GM20431 (cell line): ENCODE measurements around the gene INF2.

Experiments used
- in situ Hi-C: fragments of 300-500 bp; cut with MseI, MboI; formaldehyde crosslinking; loops from one replicate; pipeline ENCODE4 v1.15.0; 2020; ENCODE audit warnings: low sequenced_read_pairs; ENCODE audit not compliant: unreplicated experiment

The INF2 gene

DNA sequence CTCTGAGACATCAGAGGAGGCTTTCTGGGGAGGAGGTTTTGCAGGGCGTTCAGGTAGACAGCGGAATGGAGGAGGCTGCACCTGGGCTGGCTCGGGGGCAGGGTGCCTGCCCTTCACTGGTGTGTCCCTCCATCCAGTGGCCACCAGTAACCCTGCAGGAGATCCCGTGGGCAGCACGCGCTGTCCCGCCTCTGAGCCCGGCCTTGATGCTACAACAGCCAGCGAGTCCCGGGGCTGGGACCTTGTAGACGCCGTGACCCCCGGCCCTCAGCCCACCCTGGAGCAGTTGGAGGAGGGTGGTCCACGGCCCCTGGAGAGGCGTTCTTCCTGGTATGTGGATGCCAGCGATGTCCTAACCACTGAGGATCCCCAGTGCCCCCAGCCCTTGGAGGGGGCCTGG, 24.6 kb downstream of the INF2 start:
- in situ Hi-C loops, result no loop called here

DNA sequence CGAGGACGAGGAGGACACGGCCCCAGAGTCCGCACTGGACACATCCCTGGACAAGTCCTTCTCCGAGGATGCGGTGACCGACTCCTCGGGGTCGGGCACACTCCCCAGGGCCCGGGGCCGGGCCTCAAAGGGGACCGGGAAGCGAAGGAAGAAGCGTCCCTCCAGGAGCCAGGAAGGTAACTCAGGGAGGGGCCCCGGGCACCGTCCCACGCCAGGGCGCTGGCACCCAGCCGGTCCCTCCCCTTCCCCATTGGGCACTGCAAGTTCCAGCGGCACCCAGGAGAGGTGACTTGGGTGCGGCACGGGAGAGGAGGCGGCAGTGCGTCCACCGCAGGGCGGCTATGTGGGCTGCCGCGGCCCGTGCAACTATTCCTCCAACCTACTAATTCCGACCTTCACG, 25.3 kb downstream of the INF2 start:
- in situ Hi-C loops, result no loop called here

DNA sequence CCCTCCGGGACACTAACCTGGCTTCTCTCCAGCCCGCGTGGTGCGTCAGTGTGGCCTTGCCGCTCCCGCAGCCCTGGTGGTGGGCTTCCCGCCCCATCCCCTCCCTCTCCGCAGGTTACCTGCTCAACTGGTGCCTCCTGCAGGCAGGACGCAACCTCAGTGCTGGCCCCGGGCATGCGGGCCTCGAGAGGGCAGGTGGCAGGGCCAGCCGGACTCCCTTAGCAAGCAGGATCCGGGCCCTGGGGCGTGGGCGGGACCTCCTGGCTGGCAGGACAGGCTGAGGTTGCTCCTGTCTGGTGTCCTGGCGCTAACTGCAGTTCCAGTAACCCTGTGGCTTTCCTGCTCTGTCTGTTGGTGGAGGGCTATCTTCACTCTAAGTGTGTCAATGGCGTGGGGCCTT, 26.0 kb downstream of the INF2 start:
- in situ Hi-C loops, result no loop called here

DNA sequence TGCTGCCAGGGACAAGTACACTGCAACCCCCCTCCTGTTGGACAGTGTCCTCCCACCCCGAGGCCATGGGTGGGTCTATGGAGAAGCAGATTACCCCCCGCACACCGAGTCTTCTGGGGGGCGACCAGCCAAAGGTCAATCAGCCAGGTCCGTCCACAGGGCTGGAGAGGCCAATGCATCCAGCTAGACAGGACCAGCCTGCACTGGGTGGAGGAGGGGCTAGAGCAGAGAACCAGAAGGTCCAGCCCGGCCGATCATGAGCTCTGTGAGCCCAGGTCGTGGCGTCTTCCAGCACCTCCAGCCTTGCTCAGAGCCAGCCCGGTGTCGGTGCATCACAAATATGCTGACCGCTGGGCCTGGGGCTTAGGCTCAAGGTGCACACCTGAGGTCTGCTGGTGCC, 26.5 kb downstream of the INF2 start:
- in situ Hi-C loops, result no loop called here

DNA sequence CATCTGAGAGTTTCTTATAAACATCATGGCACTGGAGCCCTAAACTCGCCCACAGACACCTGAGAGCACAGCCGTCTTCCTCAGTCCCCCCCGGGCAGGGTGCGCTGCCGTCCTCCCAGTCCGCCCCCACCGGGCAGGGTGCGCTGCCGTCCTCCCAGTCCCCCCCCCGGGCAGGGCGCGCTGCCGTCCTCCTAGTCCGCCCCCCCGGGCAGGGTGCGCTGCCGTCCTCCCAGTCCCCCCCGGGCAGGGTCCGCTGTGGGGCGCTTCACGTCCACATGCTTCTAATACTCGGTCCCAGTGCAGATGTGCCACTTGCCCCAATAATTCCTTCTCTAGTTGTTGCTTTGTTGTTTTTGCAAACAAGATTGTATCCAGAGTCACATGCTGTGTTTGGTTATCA, 27.7 kb downstream of the INF2 start:
- in situ Hi-C loops, result no loop called here

DNA sequence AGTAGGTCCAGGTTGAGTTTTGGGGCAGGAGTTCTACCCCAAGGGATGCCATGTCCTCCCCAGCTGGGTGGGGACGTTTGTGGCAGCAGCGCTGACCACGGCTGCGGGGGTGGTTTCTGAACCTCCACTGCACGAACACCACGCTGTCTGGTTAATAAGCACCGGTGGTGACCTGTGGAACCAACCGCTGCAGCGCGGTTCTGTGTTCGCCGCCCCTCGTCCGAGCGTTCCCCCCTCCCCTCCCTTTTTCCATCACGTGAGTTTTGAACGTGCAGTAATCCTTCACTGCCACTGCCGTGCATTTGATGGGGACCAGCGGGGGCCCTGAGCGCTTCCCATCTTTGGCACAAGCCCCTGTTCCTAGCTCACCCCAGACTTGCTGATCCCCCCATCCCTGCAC, 28.2 kb downstream of the INF2 start:
- in situ Hi-C loops, result no loop called here

DNA sequence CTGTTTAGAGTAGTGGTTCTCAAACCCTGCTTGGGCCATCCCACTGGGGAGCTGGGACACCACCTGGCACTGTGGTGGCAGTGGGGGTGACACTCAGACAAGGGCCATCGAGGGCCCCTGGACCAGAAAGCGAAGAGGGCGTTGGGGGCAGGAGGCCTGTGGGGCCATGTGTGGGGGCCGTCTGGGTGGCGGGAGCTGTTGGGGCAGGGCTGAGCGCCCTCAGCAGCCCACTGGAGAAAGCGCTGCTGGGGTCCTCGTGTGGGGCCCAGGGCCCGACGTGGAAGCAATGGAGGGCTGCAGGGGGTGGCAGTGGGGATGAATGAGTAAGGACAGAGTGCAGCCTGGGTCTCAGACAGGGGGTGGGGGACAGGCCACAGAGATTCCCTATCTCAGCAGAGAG, 28.7 kb downstream of the INF2 start:
- in situ Hi-C loops, result no loop called here

DNA sequence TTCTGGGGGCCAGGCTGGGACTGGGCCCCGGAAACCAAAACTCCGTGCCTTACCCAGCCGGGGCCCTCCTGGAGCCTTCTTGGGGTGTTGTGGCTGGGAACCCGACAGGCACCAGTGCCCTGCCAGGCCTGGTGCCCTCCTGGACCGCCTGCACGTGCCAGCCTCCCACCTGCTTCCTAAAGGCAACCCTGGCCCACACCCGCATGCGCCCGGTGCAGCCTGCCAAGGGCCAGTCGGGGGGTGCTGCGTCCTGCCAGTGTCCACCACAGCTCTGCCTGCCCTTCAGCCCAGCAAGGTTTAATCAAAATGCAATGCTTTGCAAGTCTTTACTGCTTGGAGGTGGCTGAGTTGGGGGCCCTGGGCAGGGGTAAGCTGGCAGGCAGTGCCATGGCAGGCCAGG, 29.5 kb downstream of the INF2 start:
- in situ Hi-C loops, result no loop called here

DNA sequence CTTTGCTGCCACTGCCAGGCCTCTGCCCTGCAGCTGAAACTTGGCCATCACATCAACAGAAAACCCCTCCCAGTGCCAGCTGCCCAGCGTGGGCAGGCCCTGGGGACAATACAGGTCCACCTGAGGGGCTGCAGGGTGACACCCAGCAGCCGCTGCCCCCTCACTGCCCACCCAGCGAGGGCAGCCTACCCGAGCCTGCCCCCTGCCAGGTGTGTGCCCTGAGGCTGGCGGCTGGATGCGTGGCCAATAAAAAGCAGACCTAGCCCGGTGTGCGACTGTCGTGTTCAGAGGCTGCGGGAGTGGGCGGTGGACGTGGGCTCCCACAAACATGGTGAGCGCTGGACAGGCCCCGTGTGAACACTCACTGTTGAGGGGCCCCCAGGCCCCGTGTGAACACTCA, 29.9 kb downstream of the INF2 start:
- in situ Hi-C loops, result no loop called here

DNA sequence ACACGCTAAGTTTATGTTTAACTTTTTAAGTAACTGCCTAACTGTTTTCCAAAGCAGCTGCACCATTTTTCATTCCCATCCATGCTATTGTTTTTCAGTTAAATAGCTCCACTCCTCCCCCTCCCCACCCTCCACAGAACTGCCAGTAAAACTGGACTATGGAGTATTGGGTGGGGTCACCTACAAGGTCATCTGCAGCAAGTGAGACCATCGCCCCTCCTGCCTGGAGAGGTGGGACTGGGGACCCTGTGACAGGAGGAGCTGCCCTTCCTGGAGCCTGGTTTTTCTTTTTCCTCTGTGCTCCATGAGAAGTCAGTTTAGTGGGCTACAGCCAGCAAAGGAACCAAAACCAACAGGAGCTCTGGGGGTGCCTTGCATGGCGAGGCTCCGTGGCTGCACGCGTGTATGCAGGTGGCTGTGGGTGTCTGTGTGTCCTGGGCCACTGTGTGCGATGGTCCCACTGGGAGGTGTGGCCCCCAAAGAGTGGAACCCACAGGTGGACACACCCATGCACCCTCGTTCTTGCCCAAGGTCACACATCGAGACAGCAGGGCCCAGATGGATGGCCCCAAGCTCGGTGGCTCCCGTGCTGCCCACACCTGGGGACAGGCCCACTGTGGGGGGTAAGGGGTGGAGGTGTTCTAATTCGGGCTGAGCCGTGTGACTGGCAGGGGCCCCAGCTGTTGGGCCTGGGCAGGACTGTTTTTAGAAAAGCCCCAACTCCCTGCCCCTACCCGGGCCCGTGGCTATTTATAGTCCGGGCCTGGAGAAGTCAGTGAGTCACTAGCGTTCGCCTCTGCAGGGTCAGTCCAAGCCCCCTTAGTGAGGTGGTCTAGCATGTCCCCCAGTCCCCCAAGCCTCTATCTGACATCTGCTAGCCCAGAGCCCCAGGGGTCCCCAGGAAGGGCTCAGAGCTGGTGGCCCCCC, 32.4 kb downstream of the INF2 start:
- in situ Hi-C loops, result no loop called here

DNA sequence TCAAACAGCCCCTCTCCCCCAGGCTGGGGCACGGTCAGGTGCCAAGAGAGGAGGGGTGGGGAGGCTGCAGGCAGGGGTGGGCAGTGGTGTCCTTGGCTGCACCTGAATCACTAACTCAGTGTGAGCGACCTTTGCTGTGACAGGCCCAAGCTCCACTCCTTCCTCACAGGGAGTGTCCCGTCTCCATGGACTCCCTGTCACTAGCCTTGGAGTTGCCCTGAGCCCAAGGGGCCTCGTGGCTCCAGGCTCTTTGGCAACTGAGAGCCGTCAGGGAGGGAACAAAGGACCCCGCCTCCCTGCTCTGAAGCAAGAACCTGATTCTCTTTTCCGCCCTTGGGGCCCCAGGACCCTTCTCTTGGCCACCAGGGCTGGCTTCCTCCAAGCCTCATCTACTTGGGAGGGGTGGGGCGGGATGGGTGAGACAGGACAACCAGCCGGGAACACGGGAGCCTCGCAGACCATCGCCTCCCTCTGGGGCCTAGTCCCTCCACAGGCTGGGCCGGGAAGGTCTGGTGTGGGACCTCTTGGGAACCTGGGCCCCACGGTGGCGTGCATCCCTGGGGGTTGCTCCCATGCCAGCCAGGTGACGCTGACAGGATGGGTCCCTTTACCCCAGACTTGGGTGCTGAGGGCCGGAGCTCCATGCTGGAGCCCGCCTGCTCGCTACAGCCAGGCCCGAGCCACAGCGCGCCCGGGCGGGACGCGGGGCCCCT, 33.7 kb downstream of the INF2 start:
- in situ Hi-C loops, result no loop called here

DNA sequence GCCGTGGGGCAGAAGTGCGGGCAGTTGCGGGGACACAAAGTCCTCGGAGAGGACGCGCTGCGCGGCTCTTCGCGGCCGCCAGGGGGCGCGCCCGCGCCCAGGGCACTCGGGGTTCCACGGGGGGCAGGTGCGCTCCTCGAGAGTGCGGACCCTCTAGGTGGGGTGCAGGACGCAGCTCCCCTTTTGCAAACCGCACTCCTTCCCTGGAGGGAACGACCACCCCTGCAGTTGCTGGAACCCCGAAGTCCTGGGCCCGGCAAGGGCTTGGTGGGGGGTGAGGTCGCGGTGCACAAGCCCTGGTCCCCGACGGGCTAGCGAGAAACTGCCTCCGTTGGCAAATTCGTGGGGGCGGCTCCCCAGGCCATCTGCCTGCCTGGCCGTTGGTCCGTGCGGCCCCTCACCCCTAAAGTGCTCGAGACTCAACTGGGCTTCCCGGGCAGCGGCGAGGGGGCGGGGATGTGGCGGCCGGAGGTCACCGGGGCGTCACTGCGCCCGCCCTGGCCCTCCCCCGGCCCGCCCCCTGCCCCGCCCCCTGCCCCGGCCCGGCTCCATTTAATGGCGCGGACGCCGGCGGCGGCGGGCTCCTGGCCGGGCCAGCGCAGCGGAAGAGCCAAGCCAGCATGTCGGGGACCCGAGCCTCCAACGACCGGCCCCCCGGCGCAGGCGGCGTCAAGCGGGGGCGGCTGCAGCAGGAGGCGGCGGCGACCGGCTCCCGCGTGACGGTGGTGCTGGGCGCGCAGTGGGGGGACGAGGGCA, 34.4 kb downstream of the INF2 start, which contains the start of gene ADSS1:
TSS of gene ADSS1 (plus strand) at position 579 of the 756 bp plus-strand sequence. CDS start at position 621, 42 bp downstream.
- in situ Hi-C loops, result no loop called here

DNA sequence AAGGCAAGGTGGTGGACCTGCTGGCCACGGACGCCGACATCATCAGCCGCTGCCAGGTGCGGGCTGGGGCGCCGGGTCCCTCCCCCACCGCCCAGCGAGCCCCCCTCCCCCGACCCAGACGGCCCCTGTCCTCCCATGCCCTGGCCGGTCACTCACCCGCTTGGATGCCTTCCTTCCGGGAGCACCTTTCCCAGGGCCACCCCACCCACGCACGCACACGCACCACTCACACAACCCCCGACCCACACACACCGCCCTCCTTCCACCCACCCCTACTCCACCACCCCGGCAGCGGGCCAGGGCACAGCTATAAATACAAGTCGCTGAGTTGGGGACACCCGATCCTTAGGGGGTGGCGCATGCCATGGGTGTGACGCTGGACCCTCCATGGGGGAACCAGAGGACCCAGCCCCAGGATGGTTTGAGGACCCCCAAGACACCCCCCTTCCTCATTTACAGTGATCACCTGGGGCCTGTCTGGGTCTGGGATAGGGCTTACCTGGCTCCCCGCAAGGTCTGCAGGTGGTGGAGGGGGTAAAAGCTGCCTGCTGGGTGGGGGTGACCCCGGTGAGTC, 35.1 kb downstream of the INF2 start:
- in situ Hi-C loops, result no loop called here

DNA sequence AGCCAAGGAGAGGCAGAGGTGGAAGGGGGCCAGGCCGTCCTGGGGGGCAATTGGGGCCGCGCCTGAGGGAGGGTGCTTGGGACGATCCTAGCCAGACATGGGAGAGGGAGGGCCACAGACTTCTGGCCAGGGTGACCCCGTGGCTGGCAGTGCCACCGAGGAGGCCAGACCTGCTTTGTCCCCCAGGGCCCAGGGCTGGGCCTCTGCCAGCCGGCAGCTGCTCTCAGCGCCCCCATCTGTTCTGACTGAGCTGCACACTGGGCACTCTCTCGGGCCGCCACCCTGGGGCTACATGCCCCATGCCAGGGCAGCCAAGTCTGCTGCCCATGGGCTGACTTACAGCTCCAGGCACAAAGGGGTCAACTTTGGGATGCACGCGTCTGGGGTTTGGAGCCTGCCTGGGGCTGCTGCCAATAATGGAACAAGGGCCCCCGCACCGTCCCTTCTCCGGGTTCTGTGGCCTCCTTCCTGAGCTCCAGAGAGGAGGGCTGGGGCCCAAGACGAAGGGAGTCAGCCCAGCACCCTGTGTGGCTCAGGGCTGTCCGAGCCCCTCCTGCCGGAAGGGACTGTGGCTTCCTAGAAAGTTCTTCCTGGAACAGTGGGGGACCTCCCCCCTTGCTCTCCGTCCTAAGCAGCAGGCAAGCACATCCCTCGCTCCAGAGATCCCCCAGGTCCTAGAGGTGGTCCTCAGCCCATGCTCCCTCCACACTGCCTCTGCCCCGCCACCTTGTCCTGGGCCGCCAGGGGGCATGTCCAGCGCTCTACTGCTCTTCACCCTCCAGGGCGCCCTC, 35.8 kb downstream of the INF2 start:
- in situ Hi-C loops, result no loop called here

DNA sequence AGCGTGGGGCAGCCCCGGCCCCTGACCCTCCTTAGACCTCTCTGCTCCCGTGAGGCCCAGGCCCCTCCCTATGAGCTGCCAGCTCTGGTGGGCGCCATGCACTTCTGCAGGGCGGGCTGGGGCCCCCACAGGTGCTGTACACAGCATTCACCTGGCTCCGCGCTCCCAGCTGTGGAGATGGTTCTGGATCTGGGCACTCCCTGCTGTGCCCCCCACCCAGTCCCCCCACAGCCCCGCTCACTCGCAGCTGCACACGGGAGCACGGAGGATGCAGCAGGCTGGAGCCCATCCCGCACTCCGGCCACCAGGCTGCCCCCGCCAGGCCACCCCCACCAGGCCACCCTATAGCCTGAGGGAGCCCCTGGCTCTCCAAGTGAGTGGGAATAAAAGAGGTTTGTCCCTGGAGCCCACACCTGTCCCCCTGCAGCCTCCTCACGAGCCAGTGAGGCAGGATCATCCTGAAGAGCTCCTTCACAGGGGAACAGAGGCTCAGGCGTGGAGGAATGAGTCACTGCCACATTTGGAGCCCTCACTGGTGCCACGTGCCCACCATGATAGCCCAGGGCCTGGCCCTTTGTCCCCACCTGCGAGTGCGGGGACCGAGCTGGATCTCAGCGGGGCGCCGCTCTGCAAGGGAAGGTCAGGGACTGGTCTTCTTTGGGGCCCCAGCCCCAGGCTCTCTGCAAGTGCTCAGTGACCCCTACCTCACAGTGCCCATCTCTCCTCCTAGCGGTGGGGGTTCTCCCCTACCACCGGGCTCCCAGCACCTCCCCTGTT, 36.5 kb downstream of the INF2 start:
- in situ Hi-C loops, result no loop called here

DNA sequence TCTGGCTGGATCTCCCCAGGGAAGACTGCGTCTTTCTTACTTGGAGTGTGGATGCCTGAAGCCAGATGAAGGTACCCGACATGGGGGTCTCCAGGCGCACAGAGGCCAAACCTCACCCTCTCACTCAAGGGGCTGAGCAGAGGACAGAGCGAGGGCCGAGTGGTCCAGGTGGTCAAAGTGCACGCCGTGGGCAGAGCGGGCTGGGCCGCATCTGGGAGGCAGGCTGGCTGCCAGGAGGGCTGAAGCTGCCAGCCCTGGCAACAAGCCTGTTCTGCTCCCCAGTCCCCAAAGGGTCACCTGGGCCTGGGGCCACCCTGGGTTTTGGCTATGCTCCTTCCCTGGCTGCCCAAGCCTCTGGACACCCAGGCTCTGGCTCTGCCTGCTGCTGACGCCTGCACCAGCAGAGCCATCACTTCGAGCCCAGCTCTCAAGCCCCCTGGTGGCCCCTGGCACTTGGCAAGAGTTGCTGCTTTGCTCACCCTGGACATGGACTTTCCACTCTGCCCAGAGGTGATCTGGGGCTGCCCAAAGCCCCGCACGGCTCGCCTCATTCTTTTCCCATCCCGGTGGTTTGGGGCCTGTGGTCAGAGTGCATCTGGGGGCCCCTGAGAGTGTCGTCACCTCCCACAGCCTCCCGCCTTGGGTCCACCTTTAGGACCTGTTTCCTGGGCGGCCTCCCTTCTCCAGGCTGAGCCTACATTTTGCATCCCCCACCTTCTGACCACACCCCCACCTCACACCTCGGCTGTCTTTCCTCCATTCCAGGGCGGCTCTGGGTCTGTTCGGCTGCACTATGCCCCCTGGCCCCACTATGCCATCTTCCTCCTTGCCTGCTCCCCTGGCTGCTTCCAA, 37.4 kb downstream of the INF2 start:
- in situ Hi-C loops, result no loop called here

DNA sequence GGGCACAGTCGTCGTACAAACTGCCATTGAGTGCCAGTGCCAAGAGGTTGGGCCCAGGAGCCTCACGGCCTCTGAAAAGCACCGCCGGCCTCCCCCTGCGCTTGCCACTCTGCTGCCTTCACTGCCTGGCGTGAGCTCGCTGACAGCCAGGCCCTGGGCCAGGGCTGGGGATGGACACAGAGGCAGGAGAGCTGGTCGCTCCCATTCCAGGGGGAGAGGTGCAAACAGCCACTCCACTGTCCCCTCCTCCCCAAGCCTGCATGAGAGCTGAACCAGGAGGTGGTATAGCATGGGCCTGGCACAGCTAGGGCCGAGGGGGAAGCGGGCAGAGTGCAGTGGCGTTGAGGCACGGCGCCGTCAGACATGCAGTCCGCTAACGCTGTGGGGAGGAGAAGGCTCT, 39.2 kb downstream of the INF2 start:
- in situ Hi-C loops, result no loop called here
